GM12865 (cell line): ENCODE data around the gene PDE4D.
"Not testable (repeated sequence)": the region's sequence is repeated elsewhere in the genome, so short reads cannot be mapped to it uniquely, and the experiment has no call there.

Experiments used
- DNase-seq: peaks from one replicate; pipeline ENCODE4 v3.0.0; 2010; ENCODE audit warnings: low read depth
- H3K4me3 ChIP-seq: 2 replicates; pipeline ENCODE4 v1.5.1; 2011; ENCODE audit warnings: mild to moderate bottlenecking, low read depth, low read length, control low read depth
- TF ChIP-seq, protein P1 (sequence below): IDR thresholded peaks from 2 replicates; pipeline ENCODE4 v1.5.1; 2011; ENCODE audit warnings: low read length, control low read depth, low read depth, inconsistent platforms; ENCODE audit not compliant: insufficient read depth; ENCODE audit errors: missing control alignments

The PDE4D gene

DNA sequence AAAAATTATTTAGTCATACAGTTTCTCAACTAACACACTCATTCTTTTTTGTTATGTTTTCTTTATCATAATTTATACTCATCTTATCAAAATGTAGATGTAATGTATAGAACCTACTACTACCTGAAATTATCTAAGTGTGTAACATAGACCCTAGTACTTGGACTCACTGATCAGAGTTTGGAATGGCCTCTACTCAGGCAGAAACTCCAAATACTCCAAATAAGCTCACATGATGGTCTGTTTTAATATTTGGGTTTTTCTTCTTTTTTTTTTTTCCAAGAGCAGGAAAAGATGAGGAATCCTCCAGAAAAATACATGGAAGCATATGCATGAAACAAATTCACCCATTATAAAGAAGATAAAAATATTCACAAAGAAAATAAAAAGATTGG is 126.3 kb downstream of the PDE4D start:
- H3K4me3 ChIP-seq, result peak overlapping the region; percentile 62

GRCh38 chr5:59766427-59767210 is 126.9 kb downstream of the PDE4D start:
- peak overlapping the region; percentile 62 for H3K4me3 ChIP-seq
- TF ChIP-seq, protein P1, sequence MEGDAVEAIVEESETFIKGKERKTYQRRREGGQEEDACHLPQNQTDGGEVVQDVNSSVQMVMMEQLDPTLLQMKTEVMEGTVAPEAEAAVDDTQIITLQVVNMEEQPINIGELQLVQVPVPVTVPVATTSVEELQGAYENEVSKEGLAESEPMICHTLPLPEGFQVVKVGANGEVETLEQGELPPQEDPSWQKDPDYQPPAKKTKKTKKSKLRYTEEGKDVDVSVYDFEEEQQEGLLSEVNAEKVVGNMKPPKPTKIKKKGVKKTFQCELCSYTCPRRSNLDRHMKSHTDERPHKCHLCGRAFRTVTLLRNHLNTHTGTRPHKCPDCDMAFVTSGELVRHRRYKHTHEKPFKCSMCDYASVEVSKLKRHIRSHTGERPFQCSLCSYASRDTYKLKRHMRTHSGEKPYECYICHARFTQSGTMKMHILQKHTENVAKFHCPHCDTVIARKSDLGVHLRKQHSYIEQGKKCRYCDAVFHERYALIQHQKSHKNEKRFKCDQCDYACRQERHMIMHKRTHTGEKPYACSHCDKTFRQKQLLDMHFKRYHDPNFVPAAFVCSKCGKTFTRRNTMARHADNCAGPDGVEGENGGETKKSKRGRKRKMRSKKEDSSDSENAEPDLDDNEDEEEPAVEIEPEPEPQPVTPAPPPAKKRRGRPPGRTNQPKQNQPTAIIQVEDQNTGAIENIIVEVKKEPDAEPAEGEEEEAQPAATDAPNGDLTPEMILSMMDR, result no peak
- DNase-seq, result no peak

More for the DNA sequence above, 126.3 kb downstream of the PDE4D start:
- DNase-seq, result no peak
- TF ChIP-seq, protein P1, result no peak

GRCh38 chr5:59765446-59765845 is 128.1 kb downstream of the PDE4D start:
- DNase-seq, result no peak
- peak overlapping the region; percentile 62 for H3K4me3 ChIP-seq
- TF ChIP-seq, protein P1, result no peak

DNA sequence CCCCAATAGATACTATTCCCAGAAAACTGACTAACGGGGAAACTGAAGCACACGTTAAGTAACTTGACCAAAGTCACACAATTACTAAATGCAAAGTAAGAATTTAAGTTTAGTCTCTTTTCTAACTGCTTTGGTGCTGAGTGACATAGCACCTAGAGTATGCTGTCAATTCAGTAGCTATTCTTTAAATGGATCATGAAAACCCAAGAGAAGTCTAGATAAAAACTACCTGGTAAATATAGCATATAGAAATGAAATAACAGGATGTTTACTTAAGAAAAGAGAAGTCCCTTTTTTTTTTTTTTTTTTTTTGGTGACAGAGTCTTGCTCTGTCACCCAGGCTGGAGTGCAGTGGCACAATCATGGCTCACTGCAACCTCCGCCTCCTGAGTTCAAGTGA is 129.2 kb downstream of the PDE4D start:
- H3K4me3 ChIP-seq, result peak overlapping the region; percentile 16; the same call in 1 of the 2 replicates
- peak; percentile 43 for DNase-seq
- TF ChIP-seq, protein P1, result no peak

- TF ChIP-seq, protein P1, result no peak
- DNase-seq, result no peak
- no peak overlapping the region for H3K4me3 ChIP-seq
Observed at GRCh38 chr5:59763541-59763940, 130.0 kb downstream of the PDE4D start.

- not testable (repeated sequence) for H3K4me3 ChIP-seq, DNase-seq
Observed at GRCh38 chr5:59762232-59762631, 131.3 kb downstream of the PDE4D start.

- H3K4me3 ChIP-seq, result no peak overlapping the region
- peak; percentile 23 for DNase-seq
- TF ChIP-seq, protein P1, result no peak
Observed at GRCh38 chr5:59760785-59761348, 132.7 kb downstream of the PDE4D start.
